ENCODE results near the gene MACO1.
"Not testable (repeated sequence)": the region's sequence is repeated elsewhere in the genome, so short reads cannot be mapped to it uniquely, and the experiment has no call there.

The MACO1 gene

GRCh38 chr1:25487628-25488027 lies 56.9 kb downstream of the MACO1 start:
- no peak for DNase-seq (ENCODE audit: low read depth, low spot score)

- DNase-seq (ENCODE audit: low read depth, low spot score), result no peak
Observed at GRCh38 chr1:25492323-25492722, 61.6 kb downstream of the MACO1 start.

GRCh38 chr1:25494952-25495351 lies 64.3 kb downstream of the MACO1 start:
- no peak for DNase-seq (ENCODE audit: low read depth, low spot score)

- DNase-seq (ENCODE audit: low read depth, low spot score), result no peak
Observed at GRCh38 chr1:25500694-25501093, 70.0 kb downstream of the MACO1 start.

- no peak for DNase-seq (ENCODE audit: low read depth, low spot score)
Observed at GRCh38 chr1:25501235-25502058, 70.8 kb downstream of the MACO1 start.

- peak; percentile 69 for DNase-seq (ENCODE audit: low read depth, low spot score)
Observed at GRCh38 chr1:25502957-25503356, 72.3 kb downstream of the MACO1 start.

- peak; percentile 38 for DNase-seq (ENCODE audit: low read depth, low spot score)
Observed at GRCh38 chr1:25503551-25504426, 73.1 kb downstream of the MACO1 start.

GRCh38 chr1:25504706-25505595 lies 74.3 kb downstream of the MACO1 start:
- DNase-seq (ENCODE audit: low read depth, low spot score), result no peak

GRCh38 chr1:25505656-25506385 lies 75.1 kb downstream of the MACO1 start:
- DNase-seq (ENCODE audit: low read depth, low spot score), result no peak

GRCh38 chr1:25506566-25507463 lies 76.1 kb downstream of the MACO1 start:
- not testable (repeated sequence) for DNase-seq (ENCODE audit: low read depth, low spot score)

- DNase-seq (ENCODE audit: low read depth, low spot score), result no peak
Observed at GRCh38 chr1:25513666-25514065, 83.0 kb downstream of the MACO1 start.

- no peak for DNase-seq (ENCODE audit: low read depth, low spot score)
Observed at GRCh38 chr1:25515033-25515432, 84.3 kb downstream of the MACO1 start.

- DNase-seq (ENCODE audit: low read depth, low spot score), result no peak
Observed at GRCh38 chr1:25516686-25517085, 86.0 kb downstream of the MACO1 start.

- no peak for DNase-seq (ENCODE audit: low read depth, low spot score)
Observed at GRCh38 chr1:25517476-25518394, 87.0 kb downstream of the MACO1 start.

GRCh38 chr1:25519624-25520023 lies 88.9 kb downstream of the MACO1 start:
- peak; percentile 75 for DNase-seq (ENCODE audit: low read depth, low spot score)

- DNase-seq (ENCODE audit: low read depth, low spot score), result peak; percentile 79
Observed at GRCh38 chr1:25520446-25521061, 89.9 kb downstream of the MACO1 start.

GRCh38 chr1:25522031-25522655 lies 91.4 kb downstream of the MACO1 start:
- no peak for DNase-seq (ENCODE audit: low read depth, low spot score)

GRCh38 chr1:25523542-25523941 lies 92.8 kb downstream of the MACO1 start:
- DNase-seq (ENCODE audit: low read depth, low spot score), result peak; percentile 57
